SKM-1 (cell line): ENCODE results near the gene H3-3A.
"Not testable (repeated sequence)": the region's sequence is repeated elsewhere in the genome, so short reads cannot be mapped to it uniquely, and the experiment has no call there.

Experiments used
- DNase-seq: peaks from one replicate; lab custom pipeline; 2025; ENCODE audit not compliant: unreplicated experiment; lab: John Stamatoyannopoulos, UW

Gene H3-3A

DNA sequence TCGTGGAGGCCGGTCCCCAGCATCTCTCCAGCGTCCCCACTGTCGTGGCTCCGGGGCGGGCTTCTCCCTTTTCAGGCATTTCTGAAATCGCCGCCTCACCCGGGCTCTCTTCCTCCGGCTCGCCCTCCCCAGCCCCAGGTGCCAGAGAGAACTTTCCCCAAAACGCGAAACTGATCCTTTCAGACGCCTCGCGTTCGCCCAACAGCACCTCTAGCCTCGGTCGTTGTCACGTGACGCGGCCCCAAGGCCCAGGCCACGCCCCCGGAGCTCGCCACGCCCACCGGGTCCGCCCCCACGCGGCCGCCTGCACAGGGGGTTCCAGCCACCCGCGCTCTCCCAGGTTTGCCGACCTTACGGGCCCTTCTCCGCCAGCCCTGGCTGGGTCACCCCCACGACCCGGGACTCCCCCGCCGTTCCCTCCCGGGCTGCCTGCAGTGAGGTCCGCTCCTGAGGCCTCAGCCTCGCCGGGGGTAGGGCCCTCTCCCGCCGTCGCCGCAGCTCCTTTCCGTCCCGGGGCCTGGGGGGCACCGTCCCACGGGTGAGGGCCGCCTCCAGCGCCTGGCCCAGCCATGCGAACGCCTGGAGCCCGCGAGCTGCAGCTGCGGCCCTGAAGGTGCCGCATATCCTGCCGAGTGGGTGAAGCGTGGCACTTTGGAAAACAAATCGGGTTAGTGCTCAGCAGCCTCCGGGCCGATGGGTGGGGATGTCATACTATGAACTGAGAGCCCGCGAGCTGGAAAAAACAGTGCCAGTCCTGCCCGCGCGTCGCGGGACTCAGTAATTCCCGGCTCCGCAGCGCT lies 21.0 kb downstream of the H3-3A start:
- DNase-seq = peak; percentile 86

DNA sequence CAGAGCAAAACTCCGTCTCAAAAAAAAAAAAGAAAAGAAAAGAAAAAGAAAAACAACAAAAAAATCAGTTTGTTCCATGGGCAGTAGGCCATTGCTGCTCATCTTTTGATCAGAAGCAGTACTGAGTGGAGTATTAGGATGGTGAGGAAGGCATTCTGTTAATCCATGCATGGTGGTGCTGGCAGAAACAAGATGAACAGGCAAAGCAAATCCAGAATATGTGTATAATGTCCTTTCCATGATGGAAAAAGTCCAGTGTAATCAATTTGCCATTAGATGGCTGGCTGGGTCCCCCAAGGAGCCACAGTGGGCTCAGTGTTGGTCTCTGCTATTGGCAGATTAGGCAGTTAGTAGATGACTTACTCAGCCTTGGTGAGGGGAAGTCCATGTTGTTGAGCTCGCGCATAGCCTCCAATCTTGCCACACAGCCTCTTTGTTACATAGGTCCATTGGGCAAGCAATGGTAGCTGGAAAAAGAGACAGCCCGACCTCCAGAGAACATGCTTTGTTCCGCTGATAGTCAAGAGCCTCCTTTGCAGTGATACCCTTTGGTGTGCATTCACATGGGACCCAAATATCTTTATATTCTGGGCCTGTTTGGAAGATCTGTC lies 23.3 kb downstream of the H3-3A start:
- DNase-seq = no peak

DNA sequence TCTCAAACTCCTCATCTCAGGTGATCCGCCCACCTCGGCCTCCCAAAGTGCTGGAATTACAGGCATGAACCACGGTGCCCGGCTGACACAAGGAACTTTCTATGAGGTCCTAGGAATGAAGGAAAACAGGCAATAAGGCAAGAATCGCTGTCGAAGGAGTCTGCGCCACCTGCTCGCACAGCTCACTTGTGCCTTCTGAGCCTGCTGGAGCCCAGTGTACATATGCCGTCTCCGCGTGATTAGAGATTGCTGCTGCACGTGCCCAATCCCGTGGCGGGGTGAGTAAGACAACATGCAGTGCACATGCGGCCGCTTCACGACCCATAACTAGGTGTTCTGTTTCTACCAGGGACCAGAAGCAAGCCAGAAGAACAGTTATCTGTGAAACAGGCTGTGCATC lies 24.3 kb downstream of the H3-3A start:
- DNase-seq = no peak

DNA sequence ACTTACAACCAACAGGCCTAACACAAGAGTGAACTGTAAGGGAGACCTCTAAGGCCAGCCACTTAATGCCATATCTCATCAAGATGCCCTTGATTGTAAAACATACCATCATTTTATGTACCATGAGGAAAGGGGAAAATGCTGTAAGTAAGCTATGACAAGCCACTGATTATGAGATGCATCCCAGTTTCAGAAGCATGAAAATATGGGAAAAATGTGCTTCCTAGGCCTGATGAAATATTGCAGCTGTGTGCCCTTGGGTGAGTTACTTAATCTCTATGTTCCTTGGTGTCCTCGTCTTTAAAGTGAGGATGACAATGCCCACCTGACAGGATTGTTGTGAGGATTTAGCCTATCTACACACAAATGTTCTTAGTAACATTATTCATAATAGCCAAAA lies 28.9 kb downstream of the H3-3A start:
- DNase-seq = no peak

DNA sequence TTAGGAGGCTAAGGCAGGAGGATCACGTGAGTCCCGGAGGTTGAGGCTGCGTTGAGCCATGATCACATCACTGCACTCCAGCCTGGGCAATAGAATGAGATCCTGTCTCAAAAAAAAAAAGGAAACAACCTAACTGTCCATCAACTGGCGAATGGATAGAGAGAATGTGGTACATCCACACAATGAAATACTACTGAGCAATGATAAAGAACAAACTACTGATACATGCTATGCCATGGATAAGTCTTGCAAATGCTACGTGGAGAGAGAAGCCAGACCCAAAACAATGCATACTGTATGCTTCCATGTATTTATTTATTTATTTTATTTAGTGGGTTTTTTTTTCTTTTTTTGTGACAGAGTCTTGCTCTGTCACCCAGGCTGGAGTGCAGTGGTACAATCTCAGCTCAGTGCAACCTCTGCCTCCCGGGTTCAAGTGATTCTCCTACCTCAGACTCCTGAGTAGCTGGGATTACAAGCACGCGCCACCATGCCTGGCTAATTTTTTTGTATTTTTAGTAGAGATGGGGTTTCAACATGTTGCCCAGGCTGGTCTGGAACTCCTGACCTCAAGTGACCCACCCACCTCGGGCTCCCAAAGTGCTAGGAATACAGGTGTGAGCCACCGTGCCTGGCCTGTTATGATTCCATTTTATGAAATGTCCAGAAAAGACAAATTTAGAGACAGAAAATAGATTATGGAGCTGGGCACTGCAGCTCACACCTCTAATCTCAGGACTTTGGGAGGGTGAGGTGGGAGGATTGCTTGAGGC lies 29.7 kb downstream of the H3-3A start:
- not testable (repeated sequence) for DNase-seq

DNA sequence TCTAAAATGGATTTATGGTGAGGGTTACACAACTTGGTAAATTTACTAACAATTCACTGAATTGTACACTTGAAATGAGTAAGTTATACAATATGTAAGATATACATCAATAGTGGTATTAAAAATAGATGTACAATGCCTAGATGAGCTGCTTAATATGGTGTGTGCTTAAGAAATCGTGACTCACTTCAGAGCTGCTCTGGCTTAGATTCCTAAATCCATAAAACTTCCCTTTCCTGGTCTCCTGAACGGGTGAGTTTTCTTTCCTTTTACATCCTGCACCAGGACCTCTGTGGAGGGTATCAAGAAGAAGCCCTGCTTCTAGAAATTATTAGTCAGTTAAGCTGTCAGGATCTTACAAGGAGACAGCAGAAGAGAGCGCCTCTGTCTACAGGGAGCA lies 30.4 kb downstream of the H3-3A start:
- DNase-seq = no peak

DNA sequence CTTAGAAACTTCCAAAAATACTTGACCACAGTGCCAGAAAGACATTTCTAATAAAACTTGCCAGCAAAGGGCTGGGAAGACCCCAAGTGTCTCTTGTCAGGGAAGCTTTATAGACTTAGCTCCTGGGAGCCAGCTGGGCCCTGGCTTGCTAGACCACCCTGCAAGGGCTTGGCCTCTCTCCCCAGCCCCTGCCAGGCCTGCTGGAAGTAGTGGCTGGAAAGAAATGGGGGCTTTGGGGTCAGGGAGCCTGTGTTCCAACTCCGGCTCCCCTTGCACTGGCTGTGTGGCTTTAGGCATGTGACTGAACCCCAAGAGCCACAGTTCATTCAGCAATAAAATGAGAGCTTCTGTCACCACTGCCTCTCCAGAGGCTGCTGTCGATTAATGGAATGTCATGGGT lies 31.1 kb downstream of the H3-3A start:
- no peak for DNase-seq

DNA sequence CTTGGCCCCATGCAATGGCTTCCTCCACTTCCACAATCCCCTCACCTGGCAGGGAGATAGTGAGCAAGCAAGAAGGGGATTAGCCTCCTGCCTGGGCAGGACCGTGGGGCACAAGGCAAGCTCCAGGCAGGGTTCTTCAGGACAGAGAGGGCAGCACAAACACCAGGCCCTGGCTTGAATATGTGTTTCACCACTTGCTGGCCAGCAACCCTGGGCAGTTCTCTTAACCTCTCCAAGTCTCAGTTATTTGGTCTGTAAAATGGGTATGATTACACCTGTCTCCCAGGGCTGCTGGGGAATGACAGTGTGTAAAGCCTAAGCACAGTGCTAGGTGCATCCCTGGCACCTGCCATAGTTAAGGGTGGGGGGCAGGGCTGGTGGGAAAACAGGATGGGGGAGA lies 31.9 kb downstream of the H3-3A start:
- DNase-seq = no peak

DNA sequence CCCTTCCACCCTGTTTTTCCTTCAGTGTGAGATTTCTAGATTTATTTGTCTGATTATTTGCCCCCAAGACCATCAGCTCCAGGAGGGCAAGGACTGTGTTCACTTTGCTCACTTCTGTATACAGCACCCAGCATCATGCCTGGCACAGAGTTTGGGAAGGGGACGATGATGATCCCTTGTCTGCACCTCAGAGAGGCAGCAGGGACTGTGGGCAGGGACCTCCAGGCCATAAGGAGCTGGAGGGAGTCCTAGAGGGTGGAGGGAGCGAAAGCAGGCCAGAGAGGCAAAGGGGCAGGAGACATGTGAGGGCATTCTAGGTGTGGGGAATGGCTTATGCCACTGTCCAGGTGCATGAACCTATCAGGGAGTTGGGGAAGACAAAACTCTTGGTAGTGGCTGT lies 32.8 kb downstream of the H3-3A start:
- no peak for DNase-seq

DNA sequence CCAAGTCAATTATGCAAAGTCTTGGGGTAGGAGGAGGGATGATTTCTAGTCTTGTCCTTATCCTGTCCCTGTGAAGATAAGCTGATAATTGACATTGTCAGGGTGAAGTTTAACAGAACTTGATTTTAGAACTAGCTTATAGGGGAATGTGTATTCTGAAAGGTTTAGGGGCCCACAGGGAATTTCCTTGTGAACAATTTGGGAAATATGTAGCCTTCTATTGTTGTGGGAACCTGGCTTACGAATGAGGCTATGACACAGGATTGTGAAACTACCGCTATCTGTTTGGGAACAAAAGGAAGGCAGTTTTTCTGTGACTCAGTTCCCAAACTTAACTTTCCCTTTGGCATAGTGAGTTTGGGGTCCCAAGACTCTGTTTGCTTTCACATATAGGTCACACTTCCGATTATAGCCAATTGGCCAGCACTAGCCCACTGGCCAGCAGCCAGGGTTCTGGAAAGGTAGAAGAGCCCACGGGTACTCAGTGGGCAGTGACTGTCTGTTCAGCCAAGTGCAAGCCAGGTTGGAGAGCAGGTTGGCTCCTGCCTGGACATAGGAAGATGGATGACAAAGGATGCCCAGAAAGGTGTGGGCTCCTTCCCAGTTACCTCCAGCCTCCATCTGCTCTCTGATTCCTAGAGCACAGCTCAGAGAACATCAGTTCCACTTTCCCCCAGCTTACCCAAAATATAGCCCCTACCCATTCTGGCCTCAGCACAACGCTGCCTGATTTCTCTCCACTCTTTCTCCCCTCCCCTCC lies 35.5 kb downstream of the H3-3A start:
- no peak for DNase-seq

DNA sequence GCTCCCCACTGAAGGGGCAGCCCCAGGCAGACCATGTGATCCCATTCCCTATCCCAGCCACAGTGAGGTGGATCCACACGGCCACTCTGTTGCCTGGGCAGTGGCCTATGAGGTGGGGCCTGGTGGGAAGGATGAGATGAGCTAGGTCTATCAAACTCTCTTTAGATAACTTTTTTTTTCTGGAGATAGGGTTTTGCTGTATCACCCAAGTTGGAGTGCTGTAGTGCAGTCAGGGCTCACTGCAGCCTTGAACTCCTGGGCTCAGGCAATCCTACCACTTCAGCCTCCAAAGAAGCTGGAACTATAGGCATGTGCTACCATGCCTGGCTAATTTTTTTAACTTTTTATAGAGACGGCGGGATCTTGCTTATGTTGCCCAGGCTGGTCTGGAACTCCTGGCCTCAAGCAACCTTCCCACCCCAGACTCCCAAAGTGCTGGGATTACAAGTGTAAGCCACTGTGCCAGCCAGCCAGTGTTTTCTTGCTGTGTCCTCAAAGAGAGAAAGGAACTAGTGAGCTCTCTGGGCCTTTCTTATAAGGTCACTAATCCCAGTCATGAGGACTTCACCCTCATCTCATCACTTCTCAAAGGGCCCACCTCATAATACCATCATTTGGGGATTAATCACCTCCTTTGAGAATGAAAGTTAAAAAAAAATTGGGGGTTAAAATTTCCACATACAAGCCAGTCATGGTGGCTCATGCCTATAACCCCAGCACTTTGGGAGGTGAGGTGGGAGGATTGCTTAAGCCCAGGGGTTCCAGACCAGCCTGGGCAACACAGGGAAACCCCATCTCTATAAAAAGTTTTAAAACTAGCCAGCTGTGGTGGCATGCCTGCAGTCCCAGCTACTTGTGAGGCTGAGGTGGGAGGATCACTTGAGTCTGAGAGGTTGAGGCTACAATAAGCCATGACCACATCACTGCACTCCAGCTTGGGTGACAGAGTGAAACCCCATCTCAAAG lies 36.6 kb downstream of the H3-3A start:
- DNase-seq = no peak

DNA sequence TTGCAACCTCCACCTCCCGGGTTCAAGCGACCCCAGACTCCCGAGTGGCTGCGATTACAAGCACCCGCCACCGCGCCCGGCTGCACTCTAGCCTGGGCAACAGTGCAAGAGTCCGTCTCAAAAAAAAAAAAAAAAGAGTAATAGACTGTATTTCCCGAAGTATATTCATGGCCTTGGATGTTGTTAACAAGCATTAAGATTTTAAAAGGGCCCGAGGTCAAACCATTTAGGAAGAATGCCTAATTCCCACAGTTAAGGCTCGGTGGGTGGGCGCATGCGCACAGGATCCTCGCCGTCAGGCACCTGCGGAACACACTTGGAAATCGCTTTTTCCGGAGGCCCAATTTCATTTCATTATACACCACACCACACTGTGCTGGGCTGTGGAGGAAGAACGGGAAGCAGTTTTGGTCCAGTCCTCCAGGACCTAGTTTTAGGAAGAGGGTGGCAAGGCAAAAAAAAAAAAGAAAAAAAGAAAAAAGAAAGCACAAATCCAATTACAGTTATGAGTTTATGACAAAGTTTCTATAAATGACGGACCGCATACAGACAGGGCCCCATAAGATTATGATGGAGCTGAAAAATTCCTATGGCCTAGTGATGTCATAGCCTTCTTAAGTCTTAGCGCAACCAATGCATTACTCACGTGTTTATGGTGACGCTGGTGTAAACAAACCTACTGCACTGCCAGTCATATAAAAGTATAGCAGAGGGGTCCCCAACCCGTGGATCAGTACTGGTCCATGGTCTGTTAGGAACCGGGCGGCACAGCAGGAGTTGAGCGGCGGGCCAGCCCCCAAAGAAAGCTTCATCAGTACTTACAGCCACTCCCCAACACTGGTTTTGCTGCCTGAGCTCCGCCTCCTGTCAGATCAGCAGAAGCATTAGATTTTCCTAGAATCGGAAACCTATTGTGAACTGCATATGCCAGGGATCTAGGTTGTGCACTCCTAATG lies 38.2 kb downstream of the H3-3A start:
- DNase-seq = no peak

DNA sequence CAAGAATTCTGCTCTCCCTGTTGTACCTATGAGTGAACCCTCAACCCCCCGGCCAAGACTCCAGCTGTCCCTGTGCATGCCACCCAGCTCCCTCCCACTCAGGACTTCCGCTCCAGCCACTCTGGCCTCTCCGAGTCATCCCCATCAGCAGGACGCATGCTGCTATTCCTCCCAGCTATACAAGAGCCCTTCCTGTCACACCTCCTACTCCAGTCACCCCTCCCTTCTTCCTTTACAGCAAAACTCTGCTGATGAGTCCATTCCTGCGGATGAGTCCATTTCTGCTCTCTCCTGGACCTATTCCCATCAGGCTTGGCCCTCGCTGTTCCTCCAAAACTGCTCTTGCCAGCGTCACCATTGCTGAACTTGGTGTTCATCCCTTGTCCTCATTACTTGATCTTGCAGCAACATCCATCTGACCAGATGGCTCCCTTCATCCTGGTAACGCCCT lies 42.2 kb downstream of the H3-3A start:
- DNase-seq = no peak

DNA sequence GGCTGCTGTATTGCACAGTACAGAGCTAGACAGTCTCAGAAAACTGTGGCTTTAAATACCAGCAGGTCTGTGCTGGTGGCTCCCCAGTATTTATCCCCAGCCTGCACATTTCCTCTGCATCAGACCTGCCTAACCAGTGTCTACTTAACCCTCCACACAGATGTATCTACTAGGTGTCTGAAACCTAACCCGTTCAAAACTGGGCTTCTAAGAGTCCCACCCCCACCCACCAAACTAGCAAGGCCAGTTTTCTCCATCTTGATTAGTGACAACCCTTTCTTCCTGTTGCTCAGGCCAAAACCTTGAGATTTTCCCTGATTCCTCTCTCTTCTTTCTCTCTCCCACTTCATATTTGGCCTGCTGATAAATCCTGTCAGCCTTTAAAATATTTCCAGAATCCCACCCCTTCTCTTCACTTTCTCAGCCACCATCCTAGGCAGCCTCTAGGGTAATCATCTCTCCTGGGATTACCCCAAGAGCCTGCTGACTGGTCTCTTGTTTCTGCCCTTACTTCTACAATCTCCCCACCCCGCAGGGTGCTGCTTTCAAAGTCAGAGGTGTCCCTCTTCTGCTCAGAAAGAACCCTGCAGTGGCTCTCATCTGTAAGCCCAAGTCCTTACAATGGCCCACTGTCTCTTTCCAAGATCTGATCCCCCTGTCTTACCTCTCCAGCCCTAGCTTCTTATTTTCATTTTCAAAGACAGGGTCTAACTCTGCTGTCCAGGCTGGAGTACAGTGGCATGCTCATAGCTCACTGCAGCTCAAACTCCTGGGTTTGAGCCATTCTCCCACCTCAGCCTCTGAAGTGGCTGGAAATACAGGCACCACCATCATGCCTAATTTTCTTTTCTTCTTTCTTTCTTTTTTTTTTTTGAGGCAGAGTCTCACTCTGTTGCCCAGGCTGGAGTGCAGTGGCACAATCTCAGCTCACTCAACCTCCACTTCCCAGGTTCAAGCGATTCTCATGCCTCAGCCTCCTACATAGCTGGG lies 45.2 kb downstream of the H3-3A start:
- no peak for DNase-seq

DNA sequence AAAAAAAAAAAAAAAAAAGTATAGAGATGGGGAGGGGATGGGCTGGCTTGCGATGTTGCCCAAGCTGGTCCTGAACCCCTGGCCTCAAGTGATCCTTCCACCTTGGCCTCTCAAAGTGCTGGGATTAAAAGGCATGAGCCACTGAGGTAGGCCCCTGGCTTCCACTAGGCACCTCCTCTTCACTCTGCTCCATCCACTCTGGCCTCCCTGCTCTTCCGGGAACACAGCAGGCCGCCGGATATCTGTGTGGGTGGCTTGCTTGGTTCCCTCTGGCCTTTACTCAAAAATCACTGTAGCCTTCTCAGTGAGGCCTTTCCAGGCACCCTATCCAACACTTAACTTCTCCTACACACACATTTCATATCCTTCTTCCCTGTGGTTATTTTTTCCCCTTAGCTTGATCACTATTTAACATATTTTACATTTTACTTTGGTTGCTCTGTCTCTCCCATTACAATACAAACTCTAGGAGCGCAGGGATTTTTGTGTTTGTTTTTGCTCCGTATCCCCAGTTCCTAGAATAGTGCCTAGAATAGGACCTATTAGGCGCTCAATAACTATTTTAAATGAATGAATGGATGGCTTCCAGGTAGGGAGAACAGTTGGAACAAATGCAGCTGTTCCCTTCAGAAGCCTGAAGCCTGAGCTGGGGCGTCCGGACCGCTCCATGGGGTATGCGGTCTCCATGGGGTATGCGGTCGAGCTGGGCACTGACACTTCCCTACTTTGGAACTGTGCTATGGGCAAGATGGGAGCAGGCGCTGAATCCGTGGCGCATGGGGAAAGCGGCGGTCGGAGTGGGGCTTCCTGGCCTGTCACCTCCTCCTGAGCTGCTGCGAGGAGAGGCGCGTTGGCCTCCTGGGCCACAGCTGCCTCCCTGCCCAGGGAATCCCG lies 46.7 kb downstream of the H3-3A start:
- no peak for DNase-seq

DNA sequence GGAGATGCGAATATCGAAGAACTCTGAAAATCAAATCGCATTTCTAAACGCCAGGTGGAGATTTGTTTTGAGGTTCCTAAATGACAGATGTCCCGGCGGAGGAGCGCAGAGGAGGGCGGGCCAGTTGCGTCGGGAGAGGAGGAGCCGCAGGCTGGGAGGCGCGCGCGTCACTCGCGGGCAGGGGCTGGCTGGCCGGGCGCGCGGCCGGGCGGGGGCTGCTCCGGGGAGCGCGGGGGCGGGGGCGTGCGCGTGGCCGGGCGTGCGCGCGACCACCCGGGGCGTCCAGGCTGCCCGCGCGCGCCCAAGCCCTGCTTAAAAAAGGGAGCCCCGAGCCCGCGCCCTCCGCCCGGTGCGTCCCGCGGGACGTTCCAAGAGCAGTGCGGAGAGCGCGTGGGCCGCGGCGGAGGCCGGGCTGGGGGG lies 47.3 kb downstream of the H3-3A start:
- peak; percentile 90 for DNase-seq
